GM12864 (cell line): ENCODE data around the gene FMN1.

Source experiments
- DNase-seq: peaks from one replicate; pipeline ENCODE4 v3.0.0-alpha.2; 2011; ENCODE audit warnings: low read depth
- H3K4me3 ChIP-seq: 2 replicates; pipeline ENCODE4 v1.5.1; 2011; ENCODE audit warnings: mild to moderate bottlenecking, low read depth, low read length, control low read depth
- TF ChIP-seq, protein P1 (sequence below): IDR thresholded peaks from 2 replicates; pipeline ENCODE4 v1.5.1; 2011; ENCODE audit warnings: low read depth, mild to moderate bottlenecking, moderate library complexity, low read length, control low read depth, inconsistent platforms; ENCODE audit errors: missing control alignments

FMN1 gene

DNA sequence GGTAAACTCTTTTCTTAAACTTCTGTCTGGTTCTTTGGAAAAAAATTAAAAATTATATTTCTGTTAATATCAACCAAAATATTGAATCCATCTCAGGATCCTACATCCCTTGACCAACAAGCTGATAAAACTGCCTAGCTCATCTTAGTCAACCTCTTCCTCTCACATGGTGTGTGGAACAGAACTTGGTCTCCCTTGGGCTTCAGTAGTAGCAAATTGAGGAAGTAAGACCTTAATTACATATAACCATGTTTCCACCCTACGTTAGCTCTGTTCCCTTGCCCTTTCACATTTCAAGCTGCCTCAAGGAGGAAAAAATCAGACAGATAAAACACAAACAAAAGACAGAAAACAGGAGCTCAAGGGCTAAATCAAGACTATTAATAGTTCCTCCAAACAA lies 360.4 kb downstream of the FMN1 start:
- H3K4me3 ChIP-seq, result no peak overlapping the region
- TF ChIP-seq, protein P1, sequence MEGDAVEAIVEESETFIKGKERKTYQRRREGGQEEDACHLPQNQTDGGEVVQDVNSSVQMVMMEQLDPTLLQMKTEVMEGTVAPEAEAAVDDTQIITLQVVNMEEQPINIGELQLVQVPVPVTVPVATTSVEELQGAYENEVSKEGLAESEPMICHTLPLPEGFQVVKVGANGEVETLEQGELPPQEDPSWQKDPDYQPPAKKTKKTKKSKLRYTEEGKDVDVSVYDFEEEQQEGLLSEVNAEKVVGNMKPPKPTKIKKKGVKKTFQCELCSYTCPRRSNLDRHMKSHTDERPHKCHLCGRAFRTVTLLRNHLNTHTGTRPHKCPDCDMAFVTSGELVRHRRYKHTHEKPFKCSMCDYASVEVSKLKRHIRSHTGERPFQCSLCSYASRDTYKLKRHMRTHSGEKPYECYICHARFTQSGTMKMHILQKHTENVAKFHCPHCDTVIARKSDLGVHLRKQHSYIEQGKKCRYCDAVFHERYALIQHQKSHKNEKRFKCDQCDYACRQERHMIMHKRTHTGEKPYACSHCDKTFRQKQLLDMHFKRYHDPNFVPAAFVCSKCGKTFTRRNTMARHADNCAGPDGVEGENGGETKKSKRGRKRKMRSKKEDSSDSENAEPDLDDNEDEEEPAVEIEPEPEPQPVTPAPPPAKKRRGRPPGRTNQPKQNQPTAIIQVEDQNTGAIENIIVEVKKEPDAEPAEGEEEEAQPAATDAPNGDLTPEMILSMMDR, result no peak
- peak; percentile 22 for DNase-seq

DNA sequence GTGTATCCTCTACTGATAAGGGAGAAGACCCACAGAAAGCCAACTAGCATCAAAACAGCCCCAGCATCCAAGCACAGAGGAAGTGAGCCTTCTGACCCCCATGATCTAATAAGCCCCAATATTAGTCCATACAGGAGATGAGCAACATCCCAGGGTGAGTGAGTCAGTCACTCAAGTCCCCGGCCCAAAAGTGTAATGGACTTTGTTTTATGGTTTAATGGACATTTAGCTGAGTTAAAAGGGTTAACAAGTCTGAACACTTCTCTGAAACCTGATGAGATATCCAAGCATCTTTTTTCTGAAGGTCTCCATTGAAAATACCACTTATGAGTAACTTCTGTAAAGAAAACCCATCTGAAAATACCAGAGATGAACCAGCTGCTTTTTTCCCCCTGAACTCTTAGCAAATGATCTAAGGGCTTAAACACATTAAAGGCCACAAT lies 361.1 kb downstream of the FMN1 start:
- TF ChIP-seq, protein P1, result no peak
- DNase-seq, result no peak
- no peak overlapping the region for H3K4me3 ChIP-seq

DNA sequence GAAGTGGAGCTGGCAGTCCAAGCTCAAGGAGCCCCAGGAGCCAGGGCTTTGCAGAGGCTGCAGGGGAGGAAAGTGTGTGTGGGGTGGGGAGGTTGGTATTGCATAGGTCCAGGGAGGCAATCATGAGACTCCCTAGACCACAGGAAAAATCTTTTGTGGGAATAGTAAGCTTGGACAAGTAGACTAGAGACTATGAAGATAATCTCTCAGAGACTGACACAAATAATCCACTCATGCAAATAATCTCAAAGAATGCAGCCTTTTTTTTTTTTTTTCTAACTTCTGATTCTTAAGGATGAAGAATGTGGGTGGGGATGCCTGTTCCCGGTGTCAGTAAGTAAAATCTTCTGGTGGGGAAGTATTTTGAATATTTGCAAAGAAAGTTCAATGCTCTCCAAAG lies 363.0 kb downstream of the FMN1 start:
- no peak for DNase-seq
- TF ChIP-seq, protein P1, result no peak
- H3K4me3 ChIP-seq, result no peak overlapping the region

DNA sequence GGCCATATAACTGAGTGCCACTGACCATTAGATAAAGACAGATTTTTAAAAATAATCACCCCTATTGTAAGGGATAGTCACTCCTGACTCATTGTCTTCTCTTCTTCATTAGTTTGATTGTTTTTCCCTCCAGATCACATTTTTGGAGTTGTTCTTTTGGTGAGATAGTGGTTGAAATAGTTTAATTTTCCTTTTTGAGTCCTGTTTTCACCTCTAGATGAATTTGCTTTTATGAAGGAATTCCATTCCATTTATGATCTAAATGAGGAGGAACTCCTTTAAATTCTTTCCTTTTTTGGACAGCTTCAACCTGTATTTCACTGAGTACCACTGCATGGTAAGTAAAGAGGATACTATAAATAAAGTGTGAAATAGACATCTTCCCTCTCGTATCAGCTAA lies 364.3 kb downstream of the FMN1 start:
- DNase-seq, result no peak
- no peak overlapping the region for H3K4me3 ChIP-seq
- TF ChIP-seq, protein P1, result no peak

DNA sequence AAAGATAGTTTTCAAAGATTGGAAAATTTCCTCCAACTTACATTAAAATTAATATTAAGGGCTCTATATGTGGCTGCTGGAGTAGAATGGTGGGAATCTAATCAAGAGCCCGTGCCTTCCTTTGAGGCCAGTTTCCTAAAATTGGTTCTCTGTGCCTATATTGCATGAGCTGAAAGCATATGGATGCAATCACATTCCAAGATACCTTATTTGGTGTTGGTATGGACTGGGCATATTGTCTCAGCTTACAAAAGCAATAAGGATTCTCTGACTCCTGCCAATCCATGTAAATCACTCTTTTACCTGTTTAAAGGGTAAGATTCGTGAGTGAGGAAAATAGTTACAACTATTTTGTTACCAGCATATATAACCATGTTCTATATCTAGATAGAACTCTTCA lies 365.1 kb downstream of the FMN1 start:
- no peak for DNase-seq
- TF ChIP-seq, protein P1, result no peak
- H3K4me3 ChIP-seq, result no peak overlapping the region

DNA sequence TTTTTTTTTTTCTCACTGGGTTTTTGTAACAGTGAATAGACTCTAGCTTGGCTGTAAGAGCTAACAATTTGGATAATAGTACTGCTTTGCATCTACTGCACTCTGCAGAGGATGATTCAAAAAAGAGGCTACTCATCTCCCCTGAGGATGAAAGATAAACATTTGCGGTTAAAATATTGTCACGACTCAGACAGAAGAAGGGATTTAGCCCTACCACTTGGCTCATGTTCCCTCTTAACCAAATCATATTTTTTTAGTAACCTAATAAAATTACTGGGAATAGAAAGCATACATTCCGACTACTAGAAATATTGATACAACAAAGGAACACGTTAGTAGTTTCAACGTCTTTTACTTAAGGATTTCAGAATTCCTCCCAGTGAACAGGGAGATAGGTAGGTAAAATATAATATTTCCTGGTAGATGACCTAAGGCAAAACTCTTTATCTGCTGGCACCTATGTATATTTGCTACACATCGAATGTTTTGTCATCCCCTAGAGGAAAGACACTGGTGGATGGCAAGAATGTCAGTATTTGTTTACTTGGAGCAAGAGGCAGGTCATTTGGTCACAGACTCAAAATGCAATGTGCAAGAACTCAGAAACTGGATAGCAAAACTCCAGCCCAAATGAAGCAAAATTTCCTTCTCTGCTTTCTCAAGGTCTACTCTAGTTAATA lies 365.9 kb downstream of the FMN1 start:
- no peak for DNase-seq
- H3K4me3 ChIP-seq, result no peak overlapping the region
- TF ChIP-seq, protein P1, result no peak

DNA sequence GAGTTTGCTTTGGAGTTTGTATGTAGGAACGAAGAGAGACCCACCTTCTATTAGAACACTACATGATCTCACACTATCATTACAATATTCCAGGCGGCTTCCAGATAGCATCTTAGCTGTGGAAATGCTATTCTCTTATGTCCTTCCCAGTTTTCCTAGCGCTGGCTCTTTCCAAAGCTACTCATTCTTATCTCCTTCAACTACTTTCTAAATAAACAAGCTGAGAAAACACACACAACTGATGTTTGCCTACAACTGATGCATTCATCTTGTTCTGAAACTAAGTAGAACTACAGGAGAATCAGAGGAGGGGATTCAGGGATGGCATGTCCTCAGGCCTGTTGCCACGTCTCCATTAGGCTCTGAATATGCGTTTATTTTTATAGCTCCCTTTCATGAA lies 367.8 kb downstream of the FMN1 start:
- no peak overlapping the region for H3K4me3 ChIP-seq
- DNase-seq, result no peak
- TF ChIP-seq, protein P1, result no peak
